ENCODE data around the gene FAM83B. TPM values are rescaled to one million over a fixed set of nuclear protein-coding genes. Genes with fewer than 3 reads are reported as not detected.

The FAM83B gene
- total RNA-seq, 1 donor from 2014 or later: 1.9 TPM

- TF ChIP-seq EZH2 (IDR thresholded peaks at IDR 0.05; ENCODE audit: insufficient read depth, low read length) (no peak), CTCF (IDR thresholded peaks at IDR 0.05; ENCODE audit: insufficient read depth, low read depth, low read length) (no peak)
- Histone ChIP-seq H3K36me3 (ENCODE audit: insufficient read depth, low read length) (no peaks in the 10 kb centered on the region), H3K79me2 (ENCODE audit: insufficient read depth, low read length) (no peaks in the 10 kb centered on the region), H3K4me3 (ENCODE audit: insufficient read depth, low read depth, low read length) (no peak overlapping the region), H3K4me2 (ENCODE audit: low read length) (no peak overlapping the region), H3K9me3 (ENCODE audit: insufficient read depth, low read depth, low read length) (no peaks in the 10 kb centered on the region), H4K20me1 (ENCODE audit: insufficient read depth, low read length) (no peaks in the 10 kb centered on the region), H3K27me3 (ENCODE audit: insufficient read depth, low read length) (no peaks in the 10 kb centered on the region), H3K4me1 (ENCODE audit: insufficient read depth, low read length) (no peaks in the 10 kb centered on the region), H3K9ac (ENCODE audit: low read length) (no peak overlapping the region), H3K27ac (ENCODE audit: low read depth, low read length) (no peak overlapping the region), H2AFZ (ENCODE audit: low read depth, low read length) (no peak overlapping the region)
- Mint-ChIP-seq H3K36me3 (ENCODE audit: low read depth, unreplicated experiment) (no peaks in the 10 kb centered on the region), H3K27me3 (ENCODE audit: low read depth, unreplicated experiment) (peaks cover 5% of the 10 kb centered on the region), H3K27ac (ENCODE audit: unreplicated experiment) (peak overlapping the region; percentile 64), H3K4me3 (ENCODE audit: unreplicated experiment) (no peak overlapping the region), H3K9me3 (ENCODE audit: unreplicated experiment) (no peaks in the 10 kb centered on the region), H3K4me1 (ENCODE audit: low read depth, unreplicated experiment) (peaks cover 14% of the 10 kb centered on the region)
- FAIRE-seq: no peak
- DNase-seq (ENCODE audit: low read depth): peak; percentile 66
Measured at GRCh38 chr6:54860739-54861138, 14.2 kb downstream of the FAM83B start.

- H3K79me2 ChIP-seq (ENCODE audit: insufficient read depth, low read length): no peaks in the 10 kb centered on the region
- no peak overlapping the region for H3K9ac ChIP-seq (ENCODE audit: low read length)
- no peaks in the 10 kb centered on the region for H3K27me3 ChIP-seq (ENCODE audit: insufficient read depth, low read length)
- H3K9me3 ChIP-seq (ENCODE audit: insufficient read depth, low read depth, low read length): no peaks in the 10 kb centered on the region
- Mint-ChIP-seq H3K27me3 (ENCODE audit: low read depth, unreplicated experiment) (peaks cover 5% of the 10 kb centered on the region), H3K4me3 (ENCODE audit: unreplicated experiment) (no peak overlapping the region), H3K27ac (ENCODE audit: unreplicated experiment) (no peak overlapping the region), H3K36me3 (ENCODE audit: low read depth, unreplicated experiment) (no peaks in the 10 kb centered on the region), H3K9me3 (ENCODE audit: unreplicated experiment) (no peaks in the 10 kb centered on the region), H3K4me1 (ENCODE audit: low read depth, unreplicated experiment) (peaks cover 14% of the 10 kb centered on the region)
- DNase-seq (ENCODE audit: low read depth) (no peak), FAIRE-seq (no peak)
- no peaks in the 10 kb centered on the region for H4K20me1 ChIP-seq (ENCODE audit: insufficient read depth, low read length)
- TF ChIP-seq CTCF (IDR thresholded peaks at IDR 0.05; ENCODE audit: insufficient read depth, low read depth, low read length) (no peak), EZH2 (IDR thresholded peaks at IDR 0.05; ENCODE audit: insufficient read depth, low read length) (no peak)
- no peak overlapping the region for H3K4me3 ChIP-seq (ENCODE audit: insufficient read depth, low read depth, low read length)
- no peaks in the 10 kb centered on the region for H3K4me1 ChIP-seq (ENCODE audit: insufficient read depth, low read length)
- no peak overlapping the region for H3K4me2 ChIP-seq (ENCODE audit: low read length)
- H3K27ac ChIP-seq (ENCODE audit: low read depth, low read length): no peak overlapping the region
- no peaks in the 10 kb centered on the region for H3K36me3 ChIP-seq (ENCODE audit: insufficient read depth, low read length)
- H2AFZ ChIP-seq (ENCODE audit: low read depth, low read length): no peak overlapping the region
Measured at GRCh38 chr6:54861905-54862616, 15.5 kb downstream of the FAM83B start.

GRCh38 chr6:54864272-54864671, 17.7 kb downstream of the FAM83B start:
- H3K36me3 Mint-ChIP-seq (ENCODE audit: low read depth, unreplicated experiment): no peaks in the 10 kb centered on the region
- no peak overlapping the region for H3K27ac Mint-ChIP-seq (ENCODE audit: unreplicated experiment)
- TF ChIP-seq CTCF (IDR thresholded peaks at IDR 0.05; ENCODE audit: insufficient read depth, low read depth, low read length): no peak
- no peak for TF ChIP-seq EZH2 (IDR thresholded peaks at IDR 0.05; ENCODE audit: insufficient read depth, low read length)

More at GRCh38 chr6:54864272-54864671, 17.7 kb downstream of the FAM83B start:
- no peaks in the 10 kb centered on the region for H3K36me3 ChIP-seq (ENCODE audit: insufficient read depth, low read length)
- H3K79me2 ChIP-seq (ENCODE audit: insufficient read depth, low read length): no peaks in the 10 kb centered on the region
- no peak overlapping the region for H2AFZ ChIP-seq (ENCODE audit: low read depth, low read length)
- no peaks in the 10 kb centered on the region for H3K9me3 ChIP-seq (ENCODE audit: insufficient read depth, low read depth, low read length)
- no peak overlapping the region for H3K4me2 ChIP-seq (ENCODE audit: low read length)
- no peak overlapping the region for H3K9ac ChIP-seq (ENCODE audit: low read length)
- no peak overlapping the region for H3K4me3 ChIP-seq (ENCODE audit: insufficient read depth, low read depth, low read length)
- no peak overlapping the region for H3K27ac ChIP-seq (ENCODE audit: low read depth, low read length)
- H3K4me1 ChIP-seq (ENCODE audit: insufficient read depth, low read length): no peaks in the 10 kb centered on the region
- H3K27me3 ChIP-seq (ENCODE audit: insufficient read depth, low read length): no peaks in the 10 kb centered on the region
- Mint-ChIP-seq H3K9me3 (ENCODE audit: unreplicated experiment) (no peaks in the 10 kb centered on the region), H3K4me1 (ENCODE audit: low read depth, unreplicated experiment) (peaks cover 14% of the 10 kb centered on the region), H3K4me3 (ENCODE audit: unreplicated experiment) (no peak overlapping the region), H3K27me3 (ENCODE audit: low read depth, unreplicated experiment) (peaks cover 5% of the 10 kb centered on the region)
- no peak for DNase-seq (ENCODE audit: low read depth)
- no peaks in the 10 kb centered on the region for H4K20me1 ChIP-seq (ENCODE audit: insufficient read depth, low read length)
- no peak for FAIRE-seq
